NT2/D1 (cell line): ENCODE measurements around the gene LILRA2.

Source experiments
- DNase-seq: peaks from one replicate; pipeline ENCODE4 v3.0.0-alpha.2; 2011; ENCODE audit warnings: low read depth, low spot score
- H3K27me3 ChIP-seq: 2 replicates; pipeline ENCODE4 v1.6.0; 2011; ENCODE audit warnings: mild to moderate bottlenecking; ENCODE audit not compliant: insufficient read length, insufficient read depth
- H3K36me3 ChIP-seq: 2 replicates; pipeline ENCODE4 v1.6.1; 2011; ENCODE audit warnings: mild to moderate bottlenecking, low read length, mixed read lengths; ENCODE audit not compliant: insufficient read depth, insufficient read length
- H3K4me1 ChIP-seq: 2 replicates; pipeline ENCODE4 v1.5.1; 2011; ENCODE audit not compliant: insufficient read depth, insufficient read length
- H3K4me3 ChIP-seq: 2 replicates; pipeline ENCODE4 v1.5.1; 2011; ENCODE audit warnings: low read depth; ENCODE audit not compliant: insufficient read length
- H3K9ac ChIP-seq: 2 replicates; pipeline ENCODE4 v1.6.0; 2011; ENCODE audit warnings: low read depth; ENCODE audit not compliant: insufficient read length
- H3K9me3 ChIP-seq: 2 replicates; pipeline ENCODE4 v1.5.1; 2011; ENCODE audit warnings: mild to moderate bottlenecking, low read length; ENCODE audit not compliant: insufficient read depth
- SUZ12 ChIP-seq: IDR thresholded peaks from 2 replicates; pipeline ENCODE4 v1.6.1; 2011; ENCODE audit not compliant: insufficient read length, insufficient read depth; ENCODE audit errors: extremely low read depth
- YY1 ChIP-seq: IDR thresholded peaks from 2 replicates; pipeline ENCODE4 v1.6.1; 2011; ENCODE audit not compliant: insufficient read length, insufficient read depth
- ZNF274 ChIP-seq: IDR thresholded peaks from 2 replicates; pipeline ENCODE4 v1.6.1; 2011; ENCODE audit warnings: mild to moderate bottlenecking, low read depth, low read length

Gene LILRA2

DNA sequence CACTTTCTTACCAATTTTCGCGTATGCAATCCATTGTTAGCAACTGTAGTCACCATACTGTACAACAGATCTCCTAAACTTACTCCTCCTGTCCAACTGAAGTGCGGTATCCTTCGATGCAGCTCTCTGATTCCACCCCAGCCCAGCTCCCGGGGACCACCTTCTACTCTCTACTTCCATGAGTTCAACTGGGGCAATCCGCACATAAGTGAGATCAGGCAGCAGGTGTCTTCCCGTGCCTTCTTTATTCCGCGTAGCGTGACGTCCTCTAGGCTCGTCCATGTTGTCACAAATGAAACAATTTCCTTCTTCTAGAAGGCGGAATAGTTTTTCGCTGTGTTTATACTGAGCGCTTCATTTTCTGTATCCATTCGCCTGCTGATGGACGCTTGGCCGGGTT is 65.1 kb downstream of the LILRA2 start:
- Histone ChIP-seq H3K4me1 (no peaks in the 10 kb centered on the region), H3K9ac (no peak overlapping the region), H3K36me3 (no peaks in the 10 kb centered on the region), H3K4me3 (no peak overlapping the region), H3K27me3 (no peaks in the 10 kb centered on the region), H3K9me3 (no peaks in the 10 kb centered on the region)
- DNase-seq = no peak
- no peak for TF ChIP-seq YY1
- no peak for TF ChIP-seq SUZ12
- no peak for TF ChIP-seq ZNF274
